GM23338 (cell line): Measurements from ENCODE around the gene COL4A1. TPM values are rescaled to one million over a fixed set of nuclear protein-coding genes. Genes with fewer than 3 reads are reported as not detected.

Experiments used
- ATAC-seq: fragments of 200-7000 bp; cut with Tn5 transposase; 3 replicates; pipeline ENCODE4 v1.9.1; 2020
- DNase-seq: peaks from one replicate; pipeline ENCODE4 v3.0.0-alpha.2; 2015; ENCODE audit warnings: low spot score
- H2AFZ ChIP-seq: fragments of 200-600 bp; sonication (generic); 2 replicates; pipeline ENCODE4 v1.8.0; 2016; ENCODE audit warnings: antibody characterized with exemption, mild to moderate bottlenecking, moderate library complexity
- H3F3A ChIP-seq: fragments of 200-600 bp; sonication (generic); replicated peaks from 2 replicates; pipeline ENCODE4 v1.8.0; 2017; ENCODE audit warnings: antibody characterized with exemption, mixed run types, low read depth
- H3K27ac ChIP-seq: fragments of 200-600 bp; sonication (generic); 2 replicates; pipeline ENCODE4 v1.6.1; 2016; ENCODE audit warnings: low read depth
- H3K27me3 ChIP-seq: fragments of 200-600 bp; sonication (generic); 2 replicates; pipeline ENCODE4 v1.8.0; 2016; ENCODE audit warnings: mild to moderate bottlenecking, mixed run types, moderate library complexity; ENCODE audit not compliant: insufficient read depth
- H3K36me3 ChIP-seq: fragments of 200-600 bp; sonication (generic); 2 replicates; pipeline ENCODE4 v1.8.0; 2016; ENCODE audit warnings: mild to moderate bottlenecking; ENCODE audit not compliant: insufficient read depth
- H3K4me1 ChIP-seq: fragments of 200-600 bp; sonication (generic); 2 replicates; pipeline ENCODE4 v1.8.0; 2016; ENCODE audit warnings: mild to moderate bottlenecking, moderate library complexity; ENCODE audit not compliant: insufficient read depth
- H3K4me2 ChIP-seq: fragments of 200-600 bp; sonication (generic); 2 replicates; pipeline ENCODE4 v1.7.1; 2017; ENCODE audit warnings: mixed run types
- H3K4me3 ChIP-seq: fragments of 200-600 bp; sonication (generic); 2 replicates; pipeline ENCODE4 v1.6.1; 2016; ENCODE audit warnings: mixed run types
- H3K79me2 ChIP-seq: fragments of 200-600 bp; sonication (generic); replicated peaks from 2 replicates; pipeline ENCODE4 v1.8.0; 2017; ENCODE audit warnings: mild to moderate bottlenecking; ENCODE audit not compliant: insufficient read depth
- H3K9me2 ChIP-seq: fragments of 200-600 bp; sonication (generic); 2 replicates; pipeline ENCODE4 v1.8.0; 2017; ENCODE audit not compliant: insufficient read depth
- H4K20me1 ChIP-seq: fragments of 200-600 bp; sonication (generic); replicated peaks from 2 replicates; pipeline ENCODE4 v1.8.0; 2017; ENCODE audit warnings: mild to moderate bottlenecking; ENCODE audit not compliant: insufficient read depth
- H3K27ac Mint-ChIP-seq: 2 replicates; pipeline ENCODE4 v1.8.0; 2020; ENCODE audit warnings: inconsistent platforms, mild to moderate bottlenecking, moderate library complexity, mixed read lengths
- H3K27me3 Mint-ChIP-seq: 3 replicates; pipeline ENCODE4 v1.8.0; 2022; ENCODE audit warnings: low read depth, mild to moderate bottlenecking, moderate library complexity, mixed read lengths, inconsistent platforms; ENCODE audit not compliant: insufficient read depth, poor library complexity
- H3K36me3 Mint-ChIP-seq: 3 replicates; pipeline ENCODE4 v1.8.0; 2021; ENCODE audit warnings: low read depth, mild to moderate bottlenecking, inconsistent platforms, moderate library complexity, mixed read lengths
- H3K4me1 Mint-ChIP-seq: 3 replicates; pipeline ENCODE4 v1.8.0; 2020; ENCODE audit warnings: mild to moderate bottlenecking, inconsistent platforms, mixed read lengths
- H3K4me3 Mint-ChIP-seq: 3 replicates; pipeline ENCODE4 v1.8.0; 2021; ENCODE audit warnings: moderate library complexity, mild to moderate bottlenecking, inconsistent platforms, mixed read lengths
- H3K9me3 Mint-ChIP-seq: 3 replicates; pipeline ENCODE4 v1.8.0; 2020; ENCODE audit warnings: moderate library complexity, mild to moderate bottlenecking, inconsistent platforms, mixed read lengths
- CREB1 ChIP-seq: fragments of 250-450 bp; sonication (Bioruptor Pico); IDR thresholded peaks from 2 replicates; pipeline ENCODE4 v1.5.0; 2020; ENCODE audit warnings: low read depth, mild to moderate bottlenecking, moderate library complexity
- EZH2phosphoT487 ChIP-seq: fragments of 200-600 bp; sonication (generic); IDR thresholded peaks from one replicate; pipeline ENCODE4 v1.8.1; 2018; ENCODE audit warnings: antibody characterized with exemption; ENCODE audit not compliant: unreplicated experiment
- JUNB ChIP-seq: IDR thresholded peaks from one replicate; pipeline ENCODE4 v1.6.1; 2016; ENCODE audit warnings: antibody characterized with exemption; ENCODE audit not compliant: unreplicated experiment
- NANOG ChIP-seq: IDR thresholded peaks from 2 replicates; pipeline ENCODE4 v1.6.1; 2016; ENCODE audit warnings: antibody characterized with exemption, borderline replicate concordance
- POLR2AphosphoS5 ChIP-seq: IDR thresholded peaks from 2 replicates; pipeline ENCODE4 v1.6.1; 2016; ENCODE audit warnings: antibody characterized with exemption, low read depth
- STAT1 ChIP-seq: IDR thresholded peaks from one replicate; pipeline ENCODE4 v1.6.1; 2016; ENCODE audit warnings: antibody characterized with exemption; ENCODE audit not compliant: unreplicated experiment
- ZNF331 ChIP-seq: fragments of 250-450 bp; sonication (Bioruptor Pico); IDR thresholded peaks from 2 replicates; pipeline ENCODE4 v1.5.0; 2020; ENCODE audit warnings: low read depth, mild to moderate bottlenecking, moderate library complexity
- polyA plus RNA-seq: library from polyadenylated mRNA; unstranded; fragments of >200 nt; fragmentation: Nextera tagmentation; extraction: Ambion mirVana; gene quantifications from 2 replicates; pipeline ENCODE4 v1.2.1, GENCODE V29; 2016
- total RNA-seq: library from RNA; depleted of rRNA; stranded (reverse); fragments of >200 nt; shearing (Covaris generic); gene quantifications from 2 replicates; pipeline ENCODE4 v1.2.3, GENCODE V29; 2014
- TF ChIP-seq, protein P1 (sequence below): IDR thresholded peaks from 2 replicates; pipeline ENCODE4 v1.6.1; 2016; ENCODE audit warnings: antibody characterized with exemption
- TF ChIP-seq, protein P2 (sequence below), 2 experiments: fragments of 200-600 bp in 1 of 2; sonication (generic) in 1 of 2; conservative IDR thresholded peaks; 2 replicates each; pipeline versions ENCODE4 v1.5.1 to v1.6.1; 2016 to 2017; ENCODE audit warnings: antibody characterized with exemption in 2 of 2, low read depth in 2 of 2, mild to moderate bottlenecking in 2 of 2, moderate library complexity in 1 of 2
- TF ChIP-seq, protein P3 (sequence below): fragments of 250-450 bp; sonication (Bioruptor Pico); IDR thresholded peaks from 2 replicates; pipeline ENCODE4 v1.5.0; 2020; ENCODE audit warnings: mild to moderate bottlenecking, moderate library complexity
- TF ChIP-seq, protein P4 (sequence below): IDR thresholded peaks from one replicate; pipeline ENCODE4 v1.6.1; 2018; ENCODE audit warnings: antibody characterized with exemption; ENCODE audit not compliant: unreplicated experiment

COL4A1 gene
- total and polyA plus RNA-seq, 2 experiments from 2014 or later = 39.1 to 110 TPM

DNA sequence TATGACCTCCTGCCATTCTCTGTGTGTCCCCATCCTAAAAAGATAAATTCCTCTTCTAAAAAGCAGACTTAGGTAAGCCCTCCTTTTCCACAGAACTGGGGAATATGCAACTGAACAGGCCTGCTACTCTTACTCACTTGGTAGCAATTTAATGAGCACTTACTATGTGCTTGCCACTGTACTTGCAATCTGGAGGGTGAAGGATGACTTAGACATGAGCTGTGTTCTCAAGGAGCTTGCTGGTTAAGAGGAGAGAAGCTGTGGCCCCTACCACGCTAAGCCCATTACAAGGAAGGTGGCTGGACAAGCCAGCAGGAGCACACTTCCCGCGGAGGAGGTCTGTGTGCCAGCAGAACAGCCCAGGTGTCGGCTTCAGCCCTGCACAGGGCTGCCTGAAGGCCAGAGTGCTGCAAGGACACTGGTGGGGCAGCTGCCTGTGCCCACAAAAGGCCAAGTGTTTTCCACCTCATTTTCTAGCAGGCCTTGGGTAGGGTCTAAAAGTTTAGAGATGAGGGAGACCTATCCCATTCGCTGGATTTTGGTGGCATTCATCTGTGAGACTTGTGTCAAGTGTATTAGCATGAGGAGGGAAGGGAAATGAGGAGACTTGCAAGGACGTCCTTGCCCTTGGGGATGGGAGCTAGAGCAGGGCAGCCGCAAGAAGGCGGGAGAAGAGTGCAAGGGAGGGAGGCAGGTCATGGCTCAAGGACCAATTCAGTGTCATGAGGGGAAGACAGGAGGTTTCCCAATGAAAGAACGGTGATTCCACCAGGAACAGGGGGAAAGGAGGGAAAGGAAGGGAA lies 52.0 kb downstream of the COL4A1 start:
- 0 out of 2 replicates have a peak overlapping the region, but pooled peaks have one; percentile 23 for H3K27ac ChIP-seq
- peak; percentile 48 for ATAC-seq
- no peak for TF ChIP-seq STAT1
- no peak for TF ChIP-seq EZH2phosphoT487
- TF ChIP-seq JUNB = no peak
- TF ChIP-seq POLR2AphosphoS5 = no peak
- TF ChIP-seq, protein P1, sequence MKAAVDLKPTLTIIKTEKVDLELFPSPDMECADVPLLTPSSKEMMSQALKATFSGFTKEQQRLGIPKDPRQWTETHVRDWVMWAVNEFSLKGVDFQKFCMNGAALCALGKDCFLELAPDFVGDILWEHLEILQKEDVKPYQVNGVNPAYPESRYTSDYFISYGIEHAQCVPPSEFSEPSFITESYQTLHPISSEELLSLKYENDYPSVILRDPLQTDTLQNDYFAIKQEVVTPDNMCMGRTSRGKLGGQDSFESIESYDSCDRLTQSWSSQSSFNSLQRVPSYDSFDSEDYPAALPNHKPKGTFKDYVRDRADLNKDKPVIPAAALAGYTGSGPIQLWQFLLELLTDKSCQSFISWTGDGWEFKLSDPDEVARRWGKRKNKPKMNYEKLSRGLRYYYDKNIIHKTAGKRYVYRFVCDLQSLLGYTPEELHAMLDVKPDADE = no peak
- TF ChIP-seq, protein P2, sequence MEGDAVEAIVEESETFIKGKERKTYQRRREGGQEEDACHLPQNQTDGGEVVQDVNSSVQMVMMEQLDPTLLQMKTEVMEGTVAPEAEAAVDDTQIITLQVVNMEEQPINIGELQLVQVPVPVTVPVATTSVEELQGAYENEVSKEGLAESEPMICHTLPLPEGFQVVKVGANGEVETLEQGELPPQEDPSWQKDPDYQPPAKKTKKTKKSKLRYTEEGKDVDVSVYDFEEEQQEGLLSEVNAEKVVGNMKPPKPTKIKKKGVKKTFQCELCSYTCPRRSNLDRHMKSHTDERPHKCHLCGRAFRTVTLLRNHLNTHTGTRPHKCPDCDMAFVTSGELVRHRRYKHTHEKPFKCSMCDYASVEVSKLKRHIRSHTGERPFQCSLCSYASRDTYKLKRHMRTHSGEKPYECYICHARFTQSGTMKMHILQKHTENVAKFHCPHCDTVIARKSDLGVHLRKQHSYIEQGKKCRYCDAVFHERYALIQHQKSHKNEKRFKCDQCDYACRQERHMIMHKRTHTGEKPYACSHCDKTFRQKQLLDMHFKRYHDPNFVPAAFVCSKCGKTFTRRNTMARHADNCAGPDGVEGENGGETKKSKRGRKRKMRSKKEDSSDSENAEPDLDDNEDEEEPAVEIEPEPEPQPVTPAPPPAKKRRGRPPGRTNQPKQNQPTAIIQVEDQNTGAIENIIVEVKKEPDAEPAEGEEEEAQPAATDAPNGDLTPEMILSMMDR (conservative IDR thresholded peaks at IDR 0.05; ENCODE audit: low read depth in 2 of 2) = no peak
- TF ChIP-seq, protein P3, sequence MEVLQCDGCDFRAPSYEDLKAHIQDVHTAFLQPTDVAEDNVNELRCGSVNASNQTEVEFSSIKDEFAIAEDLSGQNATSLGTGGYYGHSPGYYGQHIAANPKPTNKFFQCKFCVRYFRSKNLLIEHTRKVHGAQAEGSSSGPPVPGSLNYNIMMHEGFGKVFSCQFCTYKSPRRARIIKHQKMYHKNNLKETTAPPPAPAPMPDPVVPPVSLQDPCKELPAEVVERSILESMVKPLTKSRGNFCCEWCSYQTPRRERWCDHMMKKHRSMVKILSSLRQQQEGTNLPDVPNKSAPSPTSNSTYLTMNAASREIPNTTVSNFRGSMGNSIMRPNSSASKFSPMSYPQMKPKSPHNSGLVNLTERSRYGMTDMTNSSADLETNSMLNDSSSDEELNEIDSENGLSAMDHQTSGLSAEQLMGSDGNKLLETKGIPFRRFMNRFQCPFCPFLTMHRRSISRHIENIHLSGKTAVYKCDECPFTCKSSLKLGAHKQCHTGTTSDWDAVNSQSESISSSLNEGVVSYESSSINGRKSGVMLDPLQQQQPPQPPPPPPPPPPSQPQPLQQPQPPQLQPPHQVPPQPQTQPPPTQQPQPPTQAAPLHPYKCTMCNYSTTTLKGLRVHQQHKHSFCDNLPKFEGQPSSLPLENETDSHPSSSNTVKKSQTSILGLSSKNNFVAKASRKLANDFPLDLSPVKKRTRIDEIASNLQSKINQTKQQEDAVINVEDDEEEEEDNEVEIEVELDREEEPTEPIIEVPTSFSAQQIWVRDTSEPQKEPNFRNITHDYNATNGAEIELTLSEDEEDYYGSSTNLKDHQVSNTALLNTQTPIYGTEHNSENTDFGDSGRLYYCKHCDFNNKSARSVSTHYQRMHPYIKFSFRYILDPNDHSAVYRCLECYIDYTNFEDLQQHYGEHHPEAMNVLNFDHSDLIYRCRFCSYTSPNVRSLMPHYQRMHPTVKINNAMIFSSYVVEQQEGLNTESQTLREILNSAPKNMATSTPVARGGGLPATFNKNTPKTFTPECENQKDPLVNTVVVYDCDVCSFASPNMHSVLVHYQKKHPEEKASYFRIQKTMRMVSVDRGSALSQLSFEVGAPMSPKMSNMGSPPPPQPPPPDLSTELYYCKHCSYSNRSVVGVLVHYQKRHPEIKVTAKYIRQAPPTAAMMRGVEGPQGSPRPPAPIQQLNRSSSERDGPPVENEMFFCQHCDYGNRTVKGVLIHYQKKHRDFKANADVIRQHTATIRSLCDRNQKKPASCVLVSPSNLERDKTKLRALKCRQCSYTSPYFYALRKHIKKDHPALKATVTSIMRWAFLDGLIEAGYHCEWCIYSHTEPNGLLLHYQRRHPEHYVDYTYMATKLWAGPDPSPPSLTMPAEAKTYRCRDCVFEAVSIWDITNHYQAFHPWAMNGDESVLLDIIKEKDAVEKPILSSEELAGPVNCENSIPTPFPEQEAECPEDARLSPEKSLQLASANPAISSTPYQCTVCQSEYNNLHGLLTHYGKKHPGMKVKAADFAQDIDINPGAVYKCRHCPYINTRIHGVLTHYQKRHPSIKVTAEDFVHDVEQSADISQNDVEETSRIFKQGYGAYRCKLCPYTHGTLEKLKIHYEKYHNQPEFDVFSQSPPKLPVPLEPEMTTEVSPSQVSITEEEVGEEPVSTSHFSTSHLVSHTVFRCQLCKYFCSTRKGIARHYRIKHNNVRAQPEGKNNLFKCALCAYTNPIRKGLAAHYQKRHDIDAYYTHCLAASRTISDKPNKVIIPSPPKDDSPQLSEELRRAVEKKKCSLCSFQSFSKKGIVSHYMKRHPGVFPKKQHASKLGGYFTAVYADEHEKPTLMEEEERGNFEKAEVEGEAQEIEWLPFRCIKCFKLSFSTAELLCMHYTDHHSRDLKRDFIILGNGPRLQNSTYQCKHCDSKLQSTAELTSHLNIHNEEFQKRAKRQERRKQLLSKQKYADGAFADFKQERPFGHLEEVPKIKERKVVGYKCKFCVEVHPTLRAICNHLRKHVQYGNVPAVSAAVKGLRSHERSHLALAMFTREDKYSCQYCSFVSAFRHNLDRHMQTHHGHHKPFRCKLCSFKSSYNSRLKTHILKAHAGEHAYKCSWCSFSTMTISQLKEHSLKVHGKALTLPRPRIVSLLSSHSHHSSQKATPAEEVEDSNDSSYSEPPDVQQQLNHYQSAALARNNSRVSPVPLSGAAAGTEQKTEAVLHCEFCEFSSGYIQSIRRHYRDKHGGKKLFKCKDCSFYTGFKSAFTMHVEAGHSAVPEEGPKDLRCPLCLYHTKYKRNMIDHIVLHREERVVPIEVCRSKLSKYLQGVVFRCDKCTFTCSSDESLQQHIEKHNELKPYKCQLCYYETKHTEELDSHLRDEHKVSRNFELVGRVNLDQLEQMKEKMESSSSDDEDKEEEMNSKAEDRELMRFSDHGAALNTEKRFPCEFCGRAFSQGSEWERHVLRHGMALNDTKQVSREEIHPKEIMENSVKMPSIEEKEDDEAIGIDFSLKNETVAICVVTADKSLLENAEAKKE (CRISPR knock-in tag) = no peak
- TF ChIP-seq ZNF331 (CRISPR knock-in tag) = no peak
- TF ChIP-seq, protein P4, sequence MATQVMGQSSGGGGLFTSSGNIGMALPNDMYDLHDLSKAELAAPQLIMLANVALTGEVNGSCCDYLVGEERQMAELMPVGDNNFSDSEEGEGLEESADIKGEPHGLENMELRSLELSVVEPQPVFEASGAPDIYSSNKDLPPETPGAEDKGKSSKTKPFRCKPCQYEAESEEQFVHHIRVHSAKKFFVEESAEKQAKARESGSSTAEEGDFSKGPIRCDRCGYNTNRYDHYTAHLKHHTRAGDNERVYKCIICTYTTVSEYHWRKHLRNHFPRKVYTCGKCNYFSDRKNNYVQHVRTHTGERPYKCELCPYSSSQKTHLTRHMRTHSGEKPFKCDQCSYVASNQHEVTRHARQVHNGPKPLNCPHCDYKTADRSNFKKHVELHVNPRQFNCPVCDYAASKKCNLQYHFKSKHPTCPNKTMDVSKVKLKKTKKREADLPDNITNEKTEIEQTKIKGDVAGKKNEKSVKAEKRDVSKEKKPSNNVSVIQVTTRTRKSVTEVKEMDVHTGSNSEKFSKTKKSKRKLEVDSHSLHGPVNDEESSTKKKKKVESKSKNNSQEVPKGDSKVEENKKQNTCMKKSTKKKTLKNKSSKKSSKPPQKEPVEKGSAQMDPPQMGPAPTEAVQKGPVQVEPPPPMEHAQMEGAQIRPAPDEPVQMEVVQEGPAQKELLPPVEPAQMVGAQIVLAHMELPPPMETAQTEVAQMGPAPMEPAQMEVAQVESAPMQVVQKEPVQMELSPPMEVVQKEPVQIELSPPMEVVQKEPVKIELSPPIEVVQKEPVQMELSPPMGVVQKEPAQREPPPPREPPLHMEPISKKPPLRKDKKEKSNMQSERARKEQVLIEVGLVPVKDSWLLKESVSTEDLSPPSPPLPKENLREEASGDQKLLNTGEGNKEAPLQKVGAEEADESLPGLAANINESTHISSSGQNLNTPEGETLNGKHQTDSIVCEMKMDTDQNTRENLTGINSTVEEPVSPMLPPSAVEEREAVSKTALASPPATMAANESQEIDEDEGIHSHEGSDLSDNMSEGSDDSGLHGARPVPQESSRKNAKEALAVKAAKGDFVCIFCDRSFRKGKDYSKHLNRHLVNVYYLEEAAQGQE = no peak
- TF ChIP-seq CREB1 (CRISPR knock-in tag) = no peak
- no peak for TF ChIP-seq NANOG

More for the DNA sequence above, 52.0 kb downstream of the COL4A1 start:
- Mint-ChIP-seq H3K9me3 (no peaks in the 10 kb centered on the region; the same call in 2 of the 3 replicates), H3K4me1 (peaks cover 13% of the 10 kb centered on the region), H3K4me3 (no peak overlapping the region), H3K36me3 (no peaks in the 10 kb centered on the region; the same call in 2 of the 3 replicates), H3K27me3 (no peaks in the 10 kb centered on the region), H3K27ac (peak overlapping the region; percentile 24; the same call in 1 of the 2 replicates)
- peaks cover 3% of the 10 kb centered on the region; the same call in 1 of the 2 replicates for H3K4me1 ChIP-seq
- H3K79me2 ChIP-seq = peaks cover 9% of the 10 kb centered on the region
- H3K9me2 ChIP-seq = no peaks in the 10 kb centered on the region
- H3F3A ChIP-seq = peaks cover 4% of the 10 kb centered on the region
- no peaks in the 10 kb centered on the region for H3K36me3 ChIP-seq
- no peak overlapping the region for H2AFZ ChIP-seq
- H3K27me3 ChIP-seq = no peaks in the 10 kb centered on the region
- no peaks in the 10 kb centered on the region for H4K20me1 ChIP-seq
- DNase-seq = no peak
- H3K4me3 ChIP-seq = no peak overlapping the region
- H3K4me2 ChIP-seq = no peak overlapping the region
